ENCODE measurements around the gene AMZ2.

DNA sequence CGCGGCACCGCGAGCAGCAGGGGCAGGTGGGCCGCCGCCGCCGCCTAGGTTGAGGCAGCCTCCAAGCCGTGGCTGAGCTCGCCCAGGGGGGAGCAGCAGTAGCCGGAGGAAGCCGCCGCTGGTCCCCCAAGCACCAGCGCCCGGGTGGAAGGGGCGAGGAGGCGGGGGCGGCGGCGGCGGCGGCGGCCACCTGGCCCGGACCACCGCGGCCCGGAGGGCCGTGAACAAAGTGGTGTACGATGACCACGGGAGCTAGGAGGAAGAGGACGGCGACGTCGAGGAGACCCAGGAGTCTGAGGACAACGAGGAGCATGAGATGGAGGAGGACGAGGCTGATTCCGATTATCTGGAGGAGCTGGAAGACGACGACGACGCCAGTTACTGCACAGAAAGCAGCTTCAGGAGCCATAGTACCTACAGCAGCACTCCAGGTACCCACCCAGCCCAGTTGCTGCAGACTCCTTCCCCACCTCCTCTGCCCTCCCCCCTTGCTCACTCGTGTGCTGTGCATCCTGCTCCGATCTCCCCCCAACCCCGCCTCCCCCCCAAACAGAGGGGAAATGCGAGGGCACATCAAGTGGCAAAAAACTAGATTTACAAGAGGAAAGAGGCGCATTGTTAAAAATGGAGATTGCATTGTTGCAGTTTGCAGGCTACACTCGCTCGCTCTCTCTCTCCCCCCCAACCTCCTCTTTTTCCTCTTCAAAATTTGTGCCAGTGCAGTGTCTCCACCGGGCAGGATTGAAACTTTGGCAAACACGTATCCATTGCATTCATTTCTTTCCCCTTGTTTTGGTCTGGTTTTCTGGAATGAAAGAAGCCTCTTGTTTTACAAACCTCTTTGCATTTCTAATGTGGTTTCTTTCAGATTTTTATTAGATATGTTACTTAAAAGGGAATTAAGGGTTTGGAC lies 41.8 kb upstream of the AMZ2 start:
- TF ChIP-seq CTCF (IDR thresholded peaks at IDR 0.05) (no peak), ZFX (IDR thresholded peaks at IDR 0.05; ENCODE audit: borderline replicate concordance) (no peak)
